COLO668 (cell line): Measurements from ENCODE around the gene CFAP44.
"Not testable (repeated sequence)": the region's sequence is repeated elsewhere in the genome, so short reads cannot be mapped to it uniquely, and the experiment has no call there.

Experiments used
- DNase-seq: peaks from one replicate; lab custom pipeline; 2025; ENCODE audit not compliant: unreplicated experiment; lab: John Stamatoyannopoulos, UW

The CFAP44 gene, protein sequence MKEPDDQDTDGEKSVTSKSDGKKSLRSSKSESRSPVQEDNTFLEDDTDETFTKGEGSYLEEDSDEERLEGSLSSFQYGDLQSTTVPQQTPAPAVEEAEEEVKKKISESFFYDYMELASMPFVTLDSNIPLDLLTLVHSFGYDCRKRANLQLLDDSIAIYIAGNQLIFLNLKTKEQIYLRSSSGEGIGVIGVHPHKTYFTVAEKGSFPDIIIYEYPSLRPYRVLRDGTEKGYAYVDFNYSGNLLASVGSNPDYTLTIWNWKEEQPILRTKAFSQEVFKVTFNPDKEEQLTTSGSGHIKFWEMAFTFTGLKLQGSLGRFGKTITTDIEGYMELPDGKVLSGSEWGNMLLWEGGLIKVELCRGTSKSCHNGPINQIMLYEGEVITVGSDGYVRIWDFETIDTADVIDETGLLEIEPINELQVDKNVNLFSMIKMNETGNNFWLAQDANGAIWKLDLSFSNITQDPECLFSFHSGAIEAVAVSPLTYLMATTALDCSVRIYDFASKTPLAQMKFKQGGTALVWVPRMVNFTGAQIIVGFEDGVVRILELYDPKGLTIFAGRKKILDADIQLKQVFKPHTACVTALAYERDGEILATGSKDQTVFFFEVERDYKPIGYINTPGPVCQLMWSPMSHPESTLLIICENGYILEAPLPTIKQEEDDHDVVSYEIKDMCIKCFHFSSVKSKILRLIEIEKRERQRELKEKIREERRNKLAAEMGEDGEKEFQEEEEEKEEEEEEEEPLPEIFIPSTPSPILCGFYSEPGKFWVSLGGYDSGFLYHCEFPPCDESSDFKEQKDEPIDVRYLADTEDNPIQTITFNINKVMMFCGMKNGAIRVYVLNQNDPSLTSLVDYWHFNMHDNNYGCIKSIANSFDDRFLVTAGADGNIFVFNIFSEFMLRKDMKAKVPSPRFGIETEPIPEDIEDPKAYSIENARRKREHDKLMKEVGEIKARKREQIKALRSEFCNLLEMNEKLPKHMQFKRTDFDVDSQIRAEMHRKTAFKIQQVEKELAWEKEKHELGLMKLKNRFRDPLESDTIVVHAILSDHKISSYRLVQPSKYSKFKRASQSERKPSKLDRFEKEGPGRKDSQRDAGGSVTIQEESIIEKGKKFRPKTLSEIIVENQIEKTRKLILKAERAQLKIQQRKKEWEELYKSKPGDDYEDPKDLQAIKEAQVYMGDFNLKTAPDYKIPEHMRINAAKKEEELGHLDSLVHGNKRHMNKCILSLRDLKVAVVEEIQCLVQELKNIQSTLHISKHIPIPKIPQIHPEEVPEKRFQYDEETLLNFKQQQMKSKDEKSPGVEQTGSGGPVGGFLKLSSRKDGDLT (N-terminal part only)

GRCh38 chr3:113441051-113441770 lies at the start of gene CFAP44:
TSS of gene CFAP44 (minus strand) at chr3:113441493. CDS start at chr3:113433664, 7,829 bp downstream.
- DNase-seq = no peak

DNA sequence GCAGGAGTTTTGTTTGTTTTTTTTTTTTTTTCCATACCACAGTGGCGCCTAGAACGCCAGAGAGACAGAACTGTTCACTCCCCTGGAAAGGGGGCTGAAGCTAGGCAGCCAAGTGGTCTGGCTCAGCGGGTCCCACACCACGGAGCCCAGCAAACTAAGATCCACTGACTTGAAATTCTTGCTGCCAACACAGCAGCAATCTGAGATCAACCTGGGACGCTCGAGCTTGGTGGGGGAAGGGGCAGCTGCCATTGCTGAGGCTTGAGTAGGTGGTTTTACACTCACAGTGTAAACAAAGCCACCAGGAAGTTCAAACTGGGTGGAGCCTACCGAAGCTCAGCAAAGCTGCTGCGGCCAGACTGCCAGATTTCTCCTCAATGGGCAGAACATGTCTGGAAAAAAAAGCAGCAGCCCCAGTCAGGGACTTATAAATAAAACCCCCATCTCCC lies 43.9 kb upstream of the CFAP44 start:
- DNase-seq = no peak

DNA sequence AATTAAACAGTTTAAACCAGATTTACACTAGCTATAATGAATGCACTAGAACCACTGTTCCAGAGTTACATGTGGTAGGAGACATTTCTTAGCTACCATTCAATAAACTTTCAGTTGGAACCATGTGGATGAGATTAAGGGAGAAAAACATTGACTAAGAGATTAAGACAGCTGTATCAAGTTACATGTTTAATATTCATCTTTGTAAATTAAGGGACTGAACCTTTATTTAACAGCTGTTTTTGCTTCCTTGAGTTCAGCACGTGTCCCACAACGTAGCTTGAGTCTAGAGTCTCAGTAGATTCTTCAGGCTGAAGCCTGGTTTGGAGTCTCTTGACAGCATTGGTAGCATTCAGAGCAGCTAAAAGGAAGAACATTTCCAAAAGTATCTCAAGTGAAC lies 27.2 kb upstream of the CFAP44 start:
- DNase-seq = no peak

DNA sequence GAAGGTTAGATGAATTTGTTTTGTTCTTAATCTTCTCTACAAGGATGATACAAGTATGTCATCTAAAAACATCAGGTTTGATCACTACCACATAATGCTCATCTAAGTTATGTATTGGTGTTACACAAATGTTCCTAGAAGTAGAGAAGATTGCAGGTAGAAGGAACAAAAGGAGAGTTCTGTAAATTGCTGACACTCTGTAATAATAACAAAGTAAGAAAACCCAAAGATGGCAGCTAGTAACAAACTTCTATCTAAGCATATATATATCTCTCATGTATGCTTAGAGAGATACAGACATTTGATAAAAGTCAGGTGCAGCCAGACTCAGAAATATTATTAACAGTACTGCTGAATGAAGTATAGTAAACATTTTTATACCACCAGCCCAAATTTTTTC lies 20.2 kb upstream of the CFAP44 start:
- no peak for DNase-seq

GRCh38 chr3:113458554-113458953 lies 17.3 kb upstream of the CFAP44 start:
- DNase-seq = not testable (repeated sequence)

- no peak for DNase-seq
These were observed 14.2 kb upstream of the CFAP44 start for GRCh38 chr3:113455446-113455845.

DNA sequence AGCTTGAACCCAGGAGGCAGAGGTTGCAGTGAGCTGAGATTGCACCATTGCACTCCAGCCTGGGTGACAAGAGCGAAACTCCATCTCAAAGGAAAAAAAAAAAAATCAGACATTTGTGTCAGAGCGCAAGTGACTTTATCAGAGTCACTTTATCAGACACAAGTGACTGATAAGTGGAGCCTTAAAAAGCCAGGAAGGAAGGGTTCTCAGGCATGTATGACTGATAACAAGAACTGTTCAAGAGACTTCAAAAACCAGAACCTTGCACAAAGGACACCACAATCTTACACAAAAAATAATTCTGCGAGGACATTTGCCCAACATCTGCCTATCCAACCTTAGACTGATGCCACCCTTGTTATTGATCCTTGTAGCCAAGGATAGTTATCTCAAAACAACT lies 13.3 kb upstream of the CFAP44 start:
- no peak for DNase-seq

GRCh38 chr3:113454057-113454456 lies 12.8 kb upstream of the CFAP44 start:
- no peak for DNase-seq

DNA sequence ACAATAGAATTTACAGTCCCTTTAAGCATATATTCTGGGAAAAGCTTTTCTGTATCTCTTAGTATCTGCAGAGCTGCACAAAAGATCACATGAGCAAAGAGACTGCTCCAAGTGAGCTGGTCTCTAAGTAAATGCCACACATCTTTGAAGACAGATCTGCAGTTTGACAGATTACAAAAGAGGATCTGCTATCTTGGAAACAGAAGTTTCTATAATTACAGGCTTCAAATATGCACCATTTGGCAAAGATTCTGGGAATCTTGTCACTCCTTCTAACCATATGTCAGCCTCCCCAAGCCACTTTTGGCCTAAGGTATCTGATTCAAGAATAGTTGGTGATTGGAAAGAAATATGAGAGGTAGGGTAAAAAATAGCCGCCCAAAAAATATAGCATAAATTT lies 9.6 kb upstream of the CFAP44 start:
- DNase-seq = no peak

DNA sequence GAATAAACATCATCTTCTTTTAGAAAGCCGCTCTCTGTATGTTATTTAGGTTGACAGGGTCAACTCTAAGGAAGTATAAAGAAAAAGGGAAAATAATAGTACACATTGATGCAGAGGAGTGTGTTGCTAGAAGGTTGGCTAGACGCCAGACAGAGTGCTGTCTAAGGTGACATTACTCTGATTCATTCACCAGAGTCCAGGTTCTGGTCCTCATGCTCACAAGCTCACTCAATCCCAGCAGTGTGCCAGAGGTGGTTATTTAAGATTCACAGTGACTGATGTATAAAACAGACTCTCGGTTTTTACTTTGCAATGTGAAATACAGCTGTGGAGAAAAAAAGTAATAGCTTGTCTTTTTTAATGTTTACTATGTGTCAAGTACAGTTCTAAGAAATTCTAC lies 1.7 kb downstream of the CFAP44 start:
- DNase-seq = no peak

- DNase-seq = no peak
These were observed 3.1 kb downstream of the CFAP44 start for GRCh38 chr3:113438224-113438623.

DNA sequence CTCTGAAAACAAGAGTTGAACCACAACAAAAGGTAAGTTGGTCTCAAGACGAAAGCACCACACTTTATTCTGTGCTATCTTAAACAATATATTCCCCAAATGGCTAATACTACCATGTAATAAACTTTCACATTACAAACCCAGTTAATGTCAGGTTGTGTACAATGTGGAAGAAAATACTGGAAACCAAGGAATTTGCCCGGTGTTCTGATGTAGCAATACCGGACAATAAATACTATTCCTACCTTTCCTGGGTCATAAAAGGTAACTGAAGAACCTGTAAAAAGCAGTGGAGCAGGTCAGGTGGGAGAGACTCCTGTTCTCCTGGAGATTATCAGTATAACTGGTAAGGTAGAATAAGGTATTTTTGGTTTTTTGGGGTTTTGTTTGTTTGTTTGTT lies 3.9 kb downstream of the CFAP44 start:
- DNase-seq = no peak

- no peak for DNase-seq
These were observed 4.5 kb downstream of the CFAP44 start for GRCh38 chr3:113436809-113437208.

DNA sequence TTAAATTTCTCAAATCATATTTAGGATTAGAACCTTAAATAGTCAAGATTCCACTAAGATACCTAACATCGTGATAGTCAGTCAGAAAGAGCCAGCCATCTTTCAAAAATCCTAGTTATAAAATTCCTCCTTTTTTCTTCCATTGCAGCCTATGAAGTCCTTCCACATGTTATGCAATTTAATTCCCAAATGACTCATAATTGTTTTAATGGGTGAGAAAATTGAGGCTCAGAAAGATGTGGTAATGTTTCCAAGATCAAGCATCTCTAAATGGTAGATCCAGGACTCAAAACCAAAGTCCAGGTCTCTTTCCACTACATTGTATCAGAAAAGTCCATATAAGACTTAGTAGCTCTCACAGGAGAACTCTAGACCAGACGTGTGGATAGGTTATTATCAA lies 9.5 kb downstream of the CFAP44 start:
- no peak for DNase-seq

DNA sequence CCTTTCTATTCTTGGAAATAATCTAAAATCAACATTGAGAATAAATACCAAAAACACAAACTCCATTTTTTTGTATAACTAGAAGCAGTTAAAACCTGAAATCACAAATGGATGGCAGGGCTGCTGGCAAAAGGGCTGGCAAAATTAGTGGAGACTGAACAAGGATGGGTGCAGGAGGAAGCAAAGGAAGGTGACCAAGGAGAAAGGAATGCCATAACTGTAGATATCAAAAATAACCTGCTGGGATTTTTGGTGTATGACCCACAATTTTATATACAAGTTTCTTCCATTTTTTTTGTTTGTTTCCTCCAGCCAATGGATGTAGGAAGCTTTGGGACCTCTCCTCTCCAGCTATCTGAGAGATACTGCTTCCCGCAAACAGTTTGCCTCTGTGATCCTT lies 12.7 kb downstream of the CFAP44 start:
- DNase-seq = no peak

DNA sequence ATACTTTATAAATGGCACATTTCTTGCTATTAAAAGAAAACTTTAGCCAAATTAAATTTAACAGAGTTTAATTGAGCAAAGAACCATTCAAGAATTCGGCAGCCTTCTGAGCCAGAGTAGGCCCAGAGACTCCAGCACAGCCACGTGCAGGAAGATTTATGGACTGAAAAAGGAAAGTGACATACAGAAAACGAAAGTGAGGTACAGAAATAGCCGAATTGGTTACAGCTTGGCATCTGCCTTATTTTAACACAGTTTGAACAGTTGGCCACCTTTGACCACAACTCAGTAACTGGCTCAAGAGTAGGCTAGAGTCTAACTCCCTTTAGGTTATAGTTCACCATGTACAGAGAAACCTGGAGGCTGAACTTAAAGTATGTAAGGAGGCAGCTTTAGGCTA lies 17.6 kb downstream of the CFAP44 start:
- no peak for DNase-seq

GRCh38 chr3:113421082-113421481 lies 20.2 kb downstream of the CFAP44 start:
- no peak for DNase-seq

GRCh38 chr3:113409676-113410075 lies 31.6 kb downstream of the CFAP44 start:
- no peak for DNase-seq

DNA sequence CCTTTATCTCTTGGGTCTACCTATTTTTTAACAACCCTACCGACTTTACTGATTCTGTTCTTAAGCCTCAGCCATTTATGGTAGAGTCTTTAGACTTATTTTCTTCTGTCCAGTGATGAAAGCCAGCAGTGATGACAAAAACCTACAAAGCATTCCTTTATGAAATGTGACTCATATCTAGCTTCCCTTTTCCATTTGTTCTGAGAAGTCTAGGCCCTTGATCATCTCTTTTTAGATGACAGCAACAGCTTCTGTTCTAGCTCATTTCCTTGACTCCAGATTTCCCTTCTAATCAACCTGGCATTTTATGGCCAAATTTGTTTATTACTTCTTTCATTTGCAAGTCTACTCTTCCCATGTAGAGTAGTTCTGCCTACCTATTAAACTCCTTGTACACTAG lies 36.1 kb downstream of the CFAP44 start:
- DNase-seq = no peak

GRCh38 chr3:113404637-113405036 lies 36.7 kb downstream of the CFAP44 start:
- no peak for DNase-seq
